ENCODE results near the gene TXNRD2. TPM values are rescaled to one million over a fixed set of nuclear protein-coding genes. Genes with fewer than 3 reads are reported as not detected.

TXNRD2 gene
- total RNA-seq, 1 donor from 2014 or later: 15.0 TPM

GRCh38 chr22:19966908-19967750 is 25.5 kb upstream of the TXNRD2 start:
- no peak for DNase-seq

GRCh38 chr22:19965771-19966709 is 24.4 kb upstream of the TXNRD2 start:
- peak; percentile 93 for DNase-seq

GRCh38 chr22:19964701-19965386 is 23.2 kb upstream of the TXNRD2 start:
- DNase-seq: no peak

- no peak for DNase-seq
Measured at GRCh38 chr22:19963863-19964642, 22.4 kb upstream of the TXNRD2 start.

DNA sequence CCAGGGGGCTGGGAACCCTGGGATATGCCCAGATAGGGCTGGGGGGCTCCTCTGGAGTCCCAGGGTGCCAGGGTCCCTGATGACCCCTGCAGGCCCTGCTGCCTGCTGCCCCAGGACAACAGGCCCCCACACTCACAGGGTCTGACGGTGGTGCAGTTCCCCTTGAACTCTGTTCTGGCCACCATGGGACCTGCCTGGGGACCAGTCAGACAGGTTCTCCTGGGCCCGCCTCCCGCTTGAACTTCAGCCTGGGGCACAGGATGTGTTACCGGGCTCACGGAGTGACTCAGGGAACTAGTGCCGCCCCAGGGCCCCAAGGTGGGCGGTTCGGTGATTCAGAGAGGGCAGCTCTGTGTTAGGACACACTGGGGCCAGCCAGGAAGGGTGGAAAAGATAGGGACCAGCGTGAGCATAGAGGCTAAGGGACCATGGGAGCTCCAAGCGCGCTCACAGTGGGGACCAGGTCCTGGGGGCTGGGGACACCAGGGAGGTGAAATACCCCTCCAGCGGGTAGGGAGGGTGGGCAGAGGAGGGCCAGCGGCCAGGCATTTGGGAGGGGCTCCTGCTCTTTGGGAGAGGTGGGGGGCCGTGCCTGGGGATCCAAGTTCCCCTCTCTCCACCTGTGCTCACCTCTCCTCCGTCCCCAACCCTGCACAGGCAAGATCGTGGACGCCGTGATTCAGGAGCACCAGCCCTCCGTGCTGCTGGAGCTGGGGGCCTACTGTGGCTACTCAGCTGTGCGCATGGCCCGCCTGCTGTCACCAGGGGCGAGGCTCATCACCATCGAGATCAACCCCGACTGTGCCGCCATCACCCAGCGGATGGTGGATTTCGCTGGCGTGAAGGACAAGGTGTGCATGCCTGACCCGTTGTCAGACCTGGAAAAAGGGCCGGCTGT is 21.5 kb upstream of the TXNRD2 start:
- DNase-seq: peak; percentile 64

DNA sequence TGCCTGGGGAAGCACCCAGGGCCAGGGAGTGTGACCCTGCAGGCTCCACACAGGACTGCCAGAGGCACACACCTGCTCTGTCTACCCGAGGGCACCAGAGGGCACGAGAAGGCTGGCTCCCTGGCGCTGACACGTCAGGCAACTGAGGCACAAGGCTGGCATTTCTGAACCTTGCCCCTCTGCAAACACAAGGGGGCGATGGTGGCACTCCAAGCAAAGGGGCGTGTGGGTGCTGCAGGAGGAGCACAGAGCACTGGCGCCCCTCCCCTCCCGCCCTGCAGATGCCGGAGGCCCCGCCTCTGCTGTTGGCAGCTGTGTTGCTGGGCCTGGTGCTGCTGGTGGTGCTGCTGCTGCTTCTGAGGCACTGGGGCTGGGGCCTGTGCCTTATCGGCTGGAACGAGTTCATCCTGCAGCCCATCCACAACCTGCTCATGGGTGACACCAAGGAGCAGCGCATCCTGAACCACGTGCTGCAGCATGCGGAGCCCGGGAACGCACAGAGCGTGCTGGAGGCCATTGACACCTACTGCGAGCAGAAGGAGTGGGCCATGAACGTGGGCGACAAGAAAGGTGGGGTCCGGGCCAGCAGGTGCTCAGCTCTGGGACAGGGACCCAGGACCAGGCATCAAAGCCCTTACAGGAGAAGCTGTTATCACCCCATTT is 20.8 kb upstream of the TXNRD2 start:
- DNase-seq: peak; percentile 89

GRCh38 chr22:19961868-19962245 is 20.2 kb upstream of the TXNRD2 start:
- no peak for DNase-seq

DNA sequence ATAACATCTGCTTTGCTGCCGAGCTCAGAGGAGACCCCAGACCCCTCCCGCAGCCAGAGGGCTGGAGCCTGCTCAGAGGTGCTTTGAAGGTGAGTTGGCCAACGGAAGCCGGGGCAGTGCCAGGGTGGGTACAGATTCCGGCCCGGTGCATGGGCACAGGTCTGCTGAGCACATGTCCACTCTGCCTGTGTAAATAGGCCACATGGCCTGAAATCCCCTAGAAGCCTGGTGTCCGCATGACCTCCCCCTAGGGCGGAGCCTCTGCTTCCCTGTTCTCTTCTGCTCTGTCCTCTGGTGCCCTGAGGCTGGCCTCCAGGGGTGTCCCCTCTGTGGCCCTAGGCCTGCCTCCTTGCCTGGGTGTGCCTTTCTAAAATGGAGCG is 19.6 kb upstream of the TXNRD2 start:
- no peak for DNase-seq

- no peak for DNase-seq
Measured at GRCh38 chr22:19960491-19961200, 19.0 kb upstream of the TXNRD2 start.

GRCh38 chr22:19959587-19960490 is 18.2 kb upstream of the TXNRD2 start:
- DNase-seq: peak; percentile 25

DNA sequence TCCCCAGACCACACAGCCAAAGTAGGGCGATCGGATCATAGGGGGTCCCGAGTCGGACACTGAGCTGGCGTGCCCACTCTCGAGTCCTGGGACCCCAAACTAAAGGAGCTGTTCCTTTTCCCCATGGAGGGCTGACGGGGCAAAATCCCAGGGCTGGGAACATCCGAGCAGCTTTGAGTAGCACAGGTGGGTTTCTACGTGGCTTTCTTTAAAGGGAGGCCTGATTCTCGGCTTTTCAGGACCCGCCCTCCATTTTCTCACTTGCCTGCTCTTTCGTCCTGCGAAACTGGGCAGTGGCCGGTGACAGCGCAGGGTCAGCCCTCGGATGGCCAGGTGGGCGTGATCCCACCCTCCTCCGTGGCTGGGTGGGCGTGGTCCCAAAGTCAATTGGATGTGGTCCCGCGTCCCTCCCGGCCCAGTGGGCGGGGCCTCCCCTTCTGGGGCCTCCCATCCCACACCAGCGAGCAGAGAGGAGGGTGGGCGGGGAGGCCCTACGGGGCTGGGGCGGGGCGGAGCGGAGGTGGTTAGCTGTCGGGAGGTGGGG is 17.5 kb upstream of the TXNRD2 start:
- peak; percentile 92 for DNase-seq

DNA sequence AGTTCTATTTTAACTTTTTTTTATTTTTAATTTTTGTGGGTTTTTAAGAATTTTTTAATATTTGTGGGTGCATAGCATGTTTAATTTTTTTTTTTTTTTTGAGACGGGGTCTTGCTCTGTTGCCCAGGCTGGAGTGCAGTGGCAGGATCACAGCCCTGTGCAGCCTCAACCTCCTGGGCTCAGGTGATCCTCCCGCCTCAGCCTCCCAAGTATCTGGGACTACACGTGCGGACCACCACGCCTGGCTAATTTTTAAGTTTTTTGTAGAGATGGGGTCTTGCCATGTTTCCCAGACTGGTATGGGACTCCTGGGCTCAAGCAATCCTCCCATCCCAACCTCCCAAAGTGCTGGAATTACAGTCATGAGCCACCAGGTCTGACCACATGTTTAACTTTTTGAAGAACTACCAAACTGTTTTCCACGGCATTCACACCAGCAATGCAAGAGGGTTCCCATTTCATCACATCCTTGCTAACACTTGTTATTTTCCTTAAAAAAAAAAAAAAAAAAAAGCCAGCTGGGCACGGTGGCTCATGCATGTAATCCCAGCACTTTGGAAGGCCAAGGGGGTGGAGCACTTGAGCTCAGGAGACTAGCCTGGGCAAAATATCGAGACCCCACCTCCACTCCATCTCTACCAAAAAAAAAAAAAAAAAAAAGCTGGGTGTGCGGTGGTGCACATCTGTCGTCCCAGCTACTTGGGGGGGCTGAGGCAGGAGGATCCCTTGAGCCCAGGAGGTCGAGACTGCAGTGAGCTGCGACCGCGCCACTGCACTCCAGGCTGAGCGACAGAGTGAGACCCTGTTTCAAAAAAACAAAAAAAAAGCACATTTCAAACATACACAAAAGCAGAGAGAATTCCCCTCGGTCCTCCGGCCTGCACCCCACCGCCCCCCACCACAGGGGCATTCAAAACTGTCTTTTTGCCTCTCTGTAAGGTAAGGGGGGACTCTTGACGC is 16.7 kb upstream of the TXNRD2 start:
- peak; percentile 83 for DNase-seq

DNA sequence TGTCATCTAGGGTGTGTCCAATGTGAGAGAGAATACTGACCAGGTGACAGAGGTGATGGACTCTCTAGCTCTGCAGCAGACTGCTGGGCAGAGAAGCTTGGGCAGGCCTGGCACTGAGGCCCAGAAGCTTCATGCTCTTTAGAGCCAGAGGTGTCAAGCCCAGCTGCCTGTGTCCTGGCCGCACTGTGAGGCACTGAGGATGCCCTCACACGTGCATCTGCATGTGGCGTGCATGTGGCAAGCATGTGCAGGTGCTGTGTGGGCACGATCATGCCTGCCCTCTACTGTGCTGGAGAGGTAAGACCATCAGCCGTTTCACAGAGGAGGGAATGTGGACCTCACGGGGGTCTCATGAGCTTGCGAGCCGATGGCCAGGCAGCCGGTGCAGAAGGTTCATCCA is 15.8 kb upstream of the TXNRD2 start:
- DNase-seq: no peak

GRCh38 chr22:19955241-19956128 is 13.9 kb upstream of the TXNRD2 start:
- no peak for DNase-seq

GRCh38 chr22:19951346-19951745 is 9.7 kb upstream of the TXNRD2 start:
- DNase-seq: no peak
